ENCODE data around the gene ST3GAL3. TPM values are rescaled to one million over a fixed set of nuclear protein-coding genes. Genes with fewer than 3 reads are reported as not detected.

ST3GAL3 gene
- total and polyA plus RNA-seq, 7 donors, result 22.2 to 53.2 (median 44.5) TPM

GRCh38 chr1:43842175-43842498, 134.8 kb downstream of the ST3GAL3 start:
- H3K27me3 ChIP-seq (ENCODE audit: insufficient read depth in 3 of 3, low read length in 2 of 3), result no peaks in the 10 kb centered on the region
- H3K27ac ChIP-seq, result no peak overlapping the region
- H3K4me1 ChIP-seq, result peaks cover 2% of the 10 kb centered on the region
- intact Hi-C loops (cut with DNase I), result no loop called here
- H3K36me3 ChIP-seq (ENCODE audit: insufficient read depth in 1 of 2, low read depth in 1 of 2), result peaks cover 0 to 18% of the 10 kb centered on the region in 2 donors
- ATAC-seq (no peak), DNase-seq (no peak)
- no peak overlapping the region for H3K4me3 ChIP-seq
- no peaks in the 10 kb centered on the region for H3K9me3 ChIP-seq
- 98 to 99% (median 98%) methylated on average over 2 of the region's 2 CpGs for WGBS, 3 donors
- TF ChIP-seq CTCF (IDR thresholded peaks at IDR 0.05), result no peak

GRCh38 chr1:43843684-43844083, 136.3 kb downstream of the ST3GAL3 start:
- H3K27me3 ChIP-seq (ENCODE audit: insufficient read depth in 3 of 3, low read length in 2 of 3), result no peaks in the 10 kb centered on the region
- peaks cover 5% of the 10 kb centered on the region for H3K4me1 ChIP-seq
- H3K4me3 ChIP-seq, result no peak overlapping the region
- no peak overlapping the region for H3K27ac ChIP-seq
- ATAC-seq (no peak), DNase-seq (no peak)
- H3K36me3 ChIP-seq (ENCODE audit: insufficient read depth in 1 of 2, low read depth in 1 of 2), result peaks cover 0 to 13% of the 10 kb centered on the region in 2 donors
- intact Hi-C loops (cut with DNase I), result no loop called here
- 94 to 96% (median 95%) methylated on average over 5 of the region's 5 CpGs for WGBS, 3 donors
- H3K9me3 ChIP-seq, result no peaks in the 10 kb centered on the region
- TF ChIP-seq CTCF (IDR thresholded peaks at IDR 0.05), result no peak

- no peak for TF ChIP-seq CTCF (IDR thresholded peaks at IDR 0.05)
- ATAC-seq (no peak), DNase-seq (no peak)
- 96 to 100% (median 97%) methylated on average over 1 of the region's 1 CpG for WGBS, 3 donors
- intact Hi-C loops (cut with DNase I), result no loop called here
- Histone ChIP-seq H3K27me3 (ENCODE audit: insufficient read depth in 3 of 3, low read length in 2 of 3) (no peaks in the 10 kb centered on the region), H3K36me3 (ENCODE audit: insufficient read depth in 1 of 2, low read depth in 1 of 2) (peaks cover 0 to 9% of the 10 kb centered on the region in 2 donors), H3K4me1 (peaks cover 5% of the 10 kb centered on the region), H3K4me3 (no peak overlapping the region), H3K27ac (no peak overlapping the region), H3K9me3 (no peaks in the 10 kb centered on the region)
These were observed 136.8 kb downstream of the ST3GAL3 start for GRCh38 chr1:43844114-43844513.

GRCh38 chr1:43847290-43847689, 140.0 kb downstream of the ST3GAL3 start:
- Histone ChIP-seq H3K4me1 (peaks cover 5% of the 10 kb centered on the region), H3K9me3 (no peaks in the 10 kb centered on the region), H3K36me3 (ENCODE audit: insufficient read depth in 1 of 2, low read depth in 1 of 2) (no peaks in the 10 kb centered on the region), H3K4me3 (no peak overlapping the region), H3K27ac (no peak overlapping the region), H3K27me3 (ENCODE audit: insufficient read depth in 3 of 3, low read length in 2 of 3) (no peaks in the 10 kb centered on the region)
- ATAC-seq, result no peak
- no peak for TF ChIP-seq CTCF (IDR thresholded peaks at IDR 0.05)
- no peak for DNase-seq
- WGBS, 3 donors, result 80 to 86% (median 85%) methylated on average over 1 of the region's 1 CpG
- intact Hi-C loops (cut with DNase I), result no loop called here

GRCh38 chr1:43847882-43848281, 140.5 kb downstream of the ST3GAL3 start:
- DNase-seq (no peak), ATAC-seq (no peak)
- TF ChIP-seq CTCF (IDR thresholded peaks at IDR 0.05), result no peak
- 89 to 94% (median 92%) methylated on average over 4 of the region's 4 CpGs for WGBS, 3 donors
- Histone ChIP-seq H3K27me3 (ENCODE audit: insufficient read depth in 3 of 3, low read length in 2 of 3) (no peaks in the 10 kb centered on the region), H3K4me3 (no peak overlapping the region), H3K9me3 (no peaks in the 10 kb centered on the region), H3K4me1 (peaks cover 6% of the 10 kb centered on the region), H3K36me3 (ENCODE audit: insufficient read depth in 1 of 2, low read depth in 1 of 2) (no peaks in the 10 kb centered on the region), H3K27ac (no peak overlapping the region)
- intact Hi-C loops (cut with DNase I), result no loop called here

Data from psoas muscle (tissue), 8 donors.